Liver (tissue), 3 donors: ENCODE results near the gene RHOV.

Experiments used
- EGR1 ChIP-seq, 2 donors: IDR thresholded peaks; 2 replicates each; pipeline ENCODE4 v1.6.1; 2016 to 2018; ENCODE audit warnings: antibody characterized with exemption in 2 of 2, low read depth in 2 of 2
- GABPA ChIP-seq, 2 donors: IDR thresholded peaks in 1 of 2; conservative IDR thresholded peaks in 1 of 2; 2 replicates each; pipeline ENCODE4 v1.6.1; 2016; ENCODE audit warnings: antibody characterized with exemption in 2 of 2, mild to moderate bottlenecking in 1 of 2, moderate library complexity in 1 of 2
- REST ChIP-seq: IDR thresholded peaks from 2 replicates; pipeline ENCODE4 v1.6.1; 2016; ENCODE audit warnings: antibody characterized with exemption, mild to moderate bottlenecking
- TF ChIP-seq, protein P1 (sequence below): IDR thresholded peaks from 2 replicates; pipeline ENCODE4 v1.6.1; 2016; ENCODE audit warnings: antibody characterized with exemption
- TF ChIP-seq, protein P2 (sequence below): fragments of 150-350 bp; IDR thresholded peaks from 2 replicates; pipeline ENCODE4 v1.5.1; 2017; ENCODE audit warnings: improper control_type of control experiment, low read depth, low read length; ENCODE audit not compliant: missing input control
- donor health status: healthy.
- donor health status: healthy.

DNA sequence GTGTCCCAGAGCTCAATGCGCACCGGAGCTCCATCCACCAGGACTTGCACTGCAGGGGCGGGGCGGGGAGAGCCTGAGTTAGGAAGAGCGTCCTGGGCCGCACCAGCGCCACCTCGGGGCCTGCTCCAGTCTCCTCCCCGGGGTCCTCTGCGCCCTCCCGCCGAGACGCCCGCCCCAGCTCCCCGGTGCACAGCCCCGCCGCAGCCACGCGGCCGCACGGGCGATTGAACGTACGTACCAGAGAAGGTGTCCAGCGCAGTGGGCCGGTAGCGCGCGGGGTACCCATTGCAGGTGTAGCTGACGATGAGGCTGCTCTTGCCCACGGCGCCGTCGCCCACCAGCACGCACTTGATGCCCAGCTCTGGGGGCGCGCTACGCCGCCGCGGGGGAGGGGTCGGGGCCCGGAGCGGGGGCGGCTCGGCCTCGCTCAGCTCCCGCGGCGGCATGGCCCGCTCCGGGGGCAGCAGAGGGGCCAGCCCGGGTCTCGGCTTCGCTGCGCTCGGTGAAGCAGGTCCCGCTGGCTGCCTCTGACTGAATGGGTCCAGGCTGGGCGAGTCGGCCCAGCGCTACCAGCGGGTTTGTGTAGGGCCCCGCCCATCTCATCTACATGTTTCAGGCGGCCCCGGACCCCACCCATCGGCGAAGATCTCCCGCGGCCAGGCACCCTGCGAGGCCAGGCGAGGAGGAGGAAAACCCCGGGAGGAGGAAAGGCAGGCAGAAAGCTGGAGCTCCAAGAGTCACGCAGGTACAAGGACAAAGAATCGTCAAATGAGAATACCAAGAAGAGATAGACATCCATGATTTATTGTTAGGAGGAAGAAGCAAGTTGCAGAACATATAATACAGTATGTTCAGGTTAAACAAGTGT is at the start of gene RHOV:
- TF ChIP-seq, protein P1, sequence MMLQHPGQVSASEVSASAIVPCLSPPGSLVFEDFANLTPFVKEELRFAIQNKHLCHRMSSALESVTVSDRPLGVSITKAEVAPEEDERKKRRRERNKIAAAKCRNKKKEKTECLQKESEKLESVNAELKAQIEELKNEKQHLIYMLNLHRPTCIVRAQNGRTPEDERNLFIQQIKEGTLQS: no peak
- TF ChIP-seq REST (no peak), GABPA (IDR thresholded peaks at IDR 0.05 in 1 of 2, conservative IDR thresholded peaks at IDR 0.05 in 1 of 2) (no peak), EGR1 (IDR thresholded peaks at IDR 0.05; ENCODE audit: low read depth in 2 of 2) (no peak)
- TF ChIP-seq, protein P2, sequence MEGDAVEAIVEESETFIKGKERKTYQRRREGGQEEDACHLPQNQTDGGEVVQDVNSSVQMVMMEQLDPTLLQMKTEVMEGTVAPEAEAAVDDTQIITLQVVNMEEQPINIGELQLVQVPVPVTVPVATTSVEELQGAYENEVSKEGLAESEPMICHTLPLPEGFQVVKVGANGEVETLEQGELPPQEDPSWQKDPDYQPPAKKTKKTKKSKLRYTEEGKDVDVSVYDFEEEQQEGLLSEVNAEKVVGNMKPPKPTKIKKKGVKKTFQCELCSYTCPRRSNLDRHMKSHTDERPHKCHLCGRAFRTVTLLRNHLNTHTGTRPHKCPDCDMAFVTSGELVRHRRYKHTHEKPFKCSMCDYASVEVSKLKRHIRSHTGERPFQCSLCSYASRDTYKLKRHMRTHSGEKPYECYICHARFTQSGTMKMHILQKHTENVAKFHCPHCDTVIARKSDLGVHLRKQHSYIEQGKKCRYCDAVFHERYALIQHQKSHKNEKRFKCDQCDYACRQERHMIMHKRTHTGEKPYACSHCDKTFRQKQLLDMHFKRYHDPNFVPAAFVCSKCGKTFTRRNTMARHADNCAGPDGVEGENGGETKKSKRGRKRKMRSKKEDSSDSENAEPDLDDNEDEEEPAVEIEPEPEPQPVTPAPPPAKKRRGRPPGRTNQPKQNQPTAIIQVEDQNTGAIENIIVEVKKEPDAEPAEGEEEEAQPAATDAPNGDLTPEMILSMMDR: no peak
